SW480 (cell line): ENCODE results near the gene COA8.
"Not testable (repeated sequence)": the region's sequence is repeated elsewhere in the genome, so short reads cannot be mapped to it uniquely, and the experiment has no call there.

Source experiments
- DNase-seq: peaks from one replicate; pipeline ENCODE4 v3.0.0-alpha.2; 2016; ENCODE audit warnings: low spot score

Gene COA8

DNA sequence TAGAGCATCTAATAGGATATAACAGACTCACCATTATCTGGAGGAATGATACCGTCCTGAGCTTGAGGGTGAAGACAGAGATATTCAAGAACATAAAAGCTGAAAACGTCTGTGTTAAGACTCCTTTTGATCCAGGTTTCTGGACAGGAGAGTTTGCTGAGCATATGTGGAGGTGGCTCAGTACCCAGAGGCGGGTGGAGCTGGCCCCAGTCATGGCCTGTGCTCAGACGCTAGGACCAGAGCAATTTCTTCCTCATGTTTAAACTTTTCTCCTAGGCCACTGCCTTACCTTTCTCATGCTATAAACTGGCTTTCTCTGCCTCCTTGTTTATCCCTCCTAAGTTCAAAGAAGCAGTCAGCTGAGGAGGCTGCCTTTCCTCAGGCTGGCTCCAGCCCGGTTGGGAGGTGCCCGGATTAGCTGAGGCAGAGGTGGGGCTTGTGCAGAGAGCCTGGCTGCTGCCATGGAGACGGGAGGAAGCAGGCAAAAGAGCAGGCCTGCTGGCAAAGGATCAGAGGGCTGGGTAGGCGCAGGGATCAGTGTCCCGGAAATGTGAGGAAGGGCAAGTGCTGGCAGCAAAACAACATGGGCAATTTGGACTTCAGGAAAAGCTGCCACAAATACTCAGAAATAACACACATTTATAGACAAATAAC lies 13.7 kb downstream of the COA8 start:
- DNase-seq, result peak; percentile 82

DNA sequence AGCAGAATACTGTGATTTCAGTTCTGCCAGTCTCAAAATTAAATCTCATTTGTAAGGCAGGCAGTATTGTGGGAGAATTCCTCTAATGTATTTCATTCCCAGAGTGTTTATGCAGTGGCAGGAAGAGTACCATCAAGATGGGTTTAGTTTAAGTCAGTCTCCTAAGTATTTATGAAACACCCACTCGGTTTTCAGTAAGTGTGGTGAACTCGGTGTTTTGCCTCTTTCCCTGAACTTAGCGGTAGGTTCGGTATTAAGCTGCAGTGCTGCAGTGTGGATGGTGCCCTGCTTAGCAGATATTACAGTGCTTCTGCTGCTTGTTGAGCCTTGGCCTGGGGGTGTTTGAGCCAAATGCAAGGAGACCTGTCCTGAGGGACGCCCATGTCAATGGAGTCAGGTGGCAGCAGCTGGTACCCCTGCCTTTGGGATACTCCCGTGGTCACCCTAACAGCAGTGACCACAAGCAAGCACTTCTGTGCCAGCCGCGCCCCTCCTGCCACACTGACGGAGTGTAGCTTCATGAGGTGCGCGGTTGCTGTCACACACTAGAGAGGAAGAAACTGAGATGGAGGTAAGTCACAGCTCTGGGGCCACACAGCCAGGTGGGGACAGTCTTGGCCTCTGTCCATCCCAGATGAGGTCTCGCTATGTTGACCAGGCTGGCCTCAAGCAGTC lies 15.8 kb downstream of the COA8 start:
- DNase-seq, result no peak

- no peak for DNase-seq
Measured at GRCh38 chr14:103581206-103581605, 18.4 kb downstream of the COA8 start.

GRCh38 chr14:103581954-103582703 lies 19.4 kb downstream of the COA8 start:
- no peak for DNase-seq

DNA sequence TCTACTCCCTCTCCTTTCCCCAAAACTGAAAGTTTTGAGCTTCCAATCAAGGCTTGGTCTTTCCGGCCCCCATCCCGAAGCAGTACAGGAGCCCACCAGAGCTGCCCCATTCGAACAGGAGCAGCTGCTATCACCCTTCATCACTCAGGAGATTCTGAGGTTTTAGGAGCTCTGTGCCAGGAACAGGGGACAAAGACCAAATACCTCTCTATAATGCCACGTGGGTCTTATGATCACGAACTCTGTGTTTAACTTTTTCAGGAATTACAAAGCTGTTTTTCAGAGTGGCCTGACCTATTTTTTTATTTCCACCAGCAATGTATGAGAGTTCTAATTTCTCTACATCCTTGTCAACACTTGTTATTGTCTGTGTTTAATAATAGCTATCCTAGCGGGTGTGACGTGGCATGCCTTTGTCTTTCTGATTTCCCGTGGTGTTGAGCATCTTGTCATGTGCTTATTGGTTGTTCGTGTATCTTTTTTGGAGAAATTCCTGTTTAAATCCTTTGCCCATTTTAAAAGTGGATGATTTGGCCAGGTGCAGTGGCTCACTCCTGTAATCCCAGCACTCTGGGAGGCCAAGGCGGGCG lies 21.7 kb downstream of the COA8 start:
- DNase-seq, result no peak

GRCh38 chr14:103593577-103593976 lies 30.8 kb downstream of the COA8 start:
- DNase-seq, result no peak

DNA sequence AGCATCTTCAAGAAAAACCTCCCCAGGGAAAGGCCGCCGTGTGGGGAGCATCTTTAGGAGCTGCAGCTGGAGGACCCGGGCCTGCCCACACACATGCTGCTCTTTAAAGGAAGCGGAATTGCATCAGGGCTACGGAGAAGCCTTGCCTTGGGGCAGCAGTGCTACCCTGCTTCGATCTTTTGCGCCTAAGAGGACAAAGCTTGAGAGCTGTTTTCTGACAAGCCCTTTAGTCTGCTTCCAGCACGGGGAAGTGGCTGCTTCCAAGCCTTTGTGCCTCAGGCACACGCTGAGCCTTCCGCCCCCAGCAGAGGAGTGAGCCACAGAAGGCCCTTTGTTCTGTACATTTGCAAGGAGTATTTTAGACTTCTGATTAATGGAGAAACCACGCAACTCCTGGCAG lies 31.5 kb downstream of the COA8 start:
- DNase-seq, result no peak

DNA sequence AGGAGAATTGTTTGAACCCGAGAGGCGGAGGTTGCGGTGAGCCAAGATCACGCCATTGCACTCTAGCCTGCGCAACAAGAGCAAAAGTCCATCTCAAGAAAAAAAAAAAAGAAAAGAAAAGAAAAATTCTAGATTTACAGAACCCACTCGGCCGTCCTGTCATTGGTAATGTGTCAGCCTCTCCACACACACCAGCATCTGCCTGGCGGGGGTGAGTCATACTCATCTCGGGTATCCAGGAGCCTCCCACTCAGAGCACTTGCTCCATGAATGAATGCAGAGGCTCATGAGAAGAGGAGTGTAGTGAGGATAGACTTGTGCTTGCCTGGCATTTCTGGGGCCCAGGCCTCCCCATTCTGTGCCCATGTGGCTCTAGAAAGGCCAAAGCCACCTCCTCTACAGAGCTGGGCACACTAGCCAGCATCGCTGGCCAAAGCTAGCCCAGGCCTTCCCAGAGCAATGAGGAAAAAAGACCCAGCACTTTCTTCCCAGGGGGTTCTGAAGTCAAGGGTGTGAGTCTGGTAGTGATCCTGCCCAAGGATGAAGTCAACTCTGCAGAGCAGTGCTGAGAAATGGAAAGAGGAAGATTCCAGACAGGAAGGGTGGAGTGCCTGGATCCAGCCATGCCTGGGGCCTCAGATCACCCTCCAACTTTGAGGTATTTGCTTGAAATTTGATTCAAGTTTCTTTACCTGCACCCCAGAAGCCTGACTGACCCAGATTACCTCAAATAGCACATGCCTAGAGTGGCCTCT lies 35.0 kb downstream of the COA8 start:
- peak; percentile 65 for DNase-seq

DNA sequence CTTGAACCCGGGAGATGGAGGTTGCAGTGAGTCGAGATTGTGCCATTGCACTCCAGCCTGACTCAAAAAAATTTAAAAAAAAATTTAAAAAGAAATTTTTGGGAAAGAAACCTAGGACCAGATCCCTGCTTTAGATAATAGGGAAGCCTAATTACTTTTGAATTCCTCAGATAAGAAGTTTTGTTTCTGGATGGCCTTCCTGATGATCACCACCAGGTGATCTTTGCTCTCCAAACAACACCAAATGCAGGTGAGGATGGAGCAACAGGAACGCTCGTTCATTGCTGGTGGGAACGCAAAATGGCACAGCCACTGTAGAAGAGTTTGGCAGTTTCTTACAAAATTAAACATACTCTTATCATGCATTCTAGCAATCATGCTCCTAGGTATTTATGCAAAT lies 37.7 kb downstream of the COA8 start:
- no peak for DNase-seq

GRCh38 chr14:103604620-103605019 lies 41.9 kb downstream of the COA8 start:
- DNase-seq, result no peak

DNA sequence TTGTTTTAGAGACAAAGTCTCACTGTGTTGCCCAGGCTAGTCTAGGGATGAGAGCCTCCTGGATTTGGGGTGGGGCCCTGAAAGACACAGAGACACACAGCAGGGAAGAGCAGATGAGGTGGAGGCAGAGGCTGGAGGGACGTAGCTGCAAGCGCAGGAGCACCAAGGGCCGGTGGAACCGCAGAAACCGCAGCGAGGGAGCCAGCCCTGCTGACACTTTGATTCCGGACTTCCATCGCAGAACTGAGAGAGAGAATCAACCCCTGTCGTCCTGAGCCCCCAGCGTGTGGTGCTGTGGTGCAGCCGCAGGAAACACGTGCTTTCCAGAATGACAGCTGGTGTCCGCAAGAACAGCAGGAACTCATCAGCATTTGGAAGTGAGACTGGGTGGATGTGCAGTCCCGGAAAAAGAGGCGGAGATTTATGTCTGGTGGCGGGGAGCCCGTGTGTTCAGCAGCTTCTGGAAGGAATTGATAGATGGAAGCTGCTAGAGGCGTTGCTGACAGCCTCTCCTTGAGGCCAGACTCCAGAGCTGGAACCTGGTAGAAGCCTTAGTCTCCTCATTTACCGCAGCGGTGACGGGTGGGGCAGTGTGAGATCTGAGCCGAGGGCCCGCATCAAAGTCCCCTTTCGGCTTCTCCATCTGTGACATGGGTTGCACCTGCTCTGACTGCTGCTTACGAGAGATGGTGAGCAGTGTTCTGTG lies 44.4 kb downstream of the COA8 start:
- peak; percentile 93 for DNase-seq

GRCh38 chr14:103607822-103608221 lies 45.1 kb downstream of the COA8 start:
- DNase-seq, result no peak

DNA sequence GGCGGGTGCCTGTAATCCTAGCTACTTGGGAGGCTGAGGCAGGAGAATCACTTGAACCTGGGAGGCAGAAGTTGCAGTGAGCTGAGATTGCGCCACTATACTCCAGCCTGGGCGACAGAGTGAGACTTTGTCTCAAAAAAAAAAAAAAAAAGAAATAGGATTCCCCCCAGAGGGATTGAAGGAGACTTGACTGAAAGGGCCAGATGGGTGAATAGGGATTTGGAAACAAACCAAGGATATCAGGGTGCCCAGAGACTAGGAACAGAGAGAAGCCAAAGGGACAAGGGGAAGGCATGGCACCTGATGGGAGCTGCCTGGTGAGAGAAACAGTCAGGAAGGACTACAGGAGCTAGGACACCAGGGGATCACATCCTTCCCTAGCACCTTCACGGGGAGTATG lies 46.3 kb downstream of the COA8 start:
- DNase-seq, result not testable (repeated sequence)

- DNase-seq, result no peak
Measured at GRCh38 chr14:103611215-103611614, 48.5 kb downstream of the COA8 start.

DNA sequence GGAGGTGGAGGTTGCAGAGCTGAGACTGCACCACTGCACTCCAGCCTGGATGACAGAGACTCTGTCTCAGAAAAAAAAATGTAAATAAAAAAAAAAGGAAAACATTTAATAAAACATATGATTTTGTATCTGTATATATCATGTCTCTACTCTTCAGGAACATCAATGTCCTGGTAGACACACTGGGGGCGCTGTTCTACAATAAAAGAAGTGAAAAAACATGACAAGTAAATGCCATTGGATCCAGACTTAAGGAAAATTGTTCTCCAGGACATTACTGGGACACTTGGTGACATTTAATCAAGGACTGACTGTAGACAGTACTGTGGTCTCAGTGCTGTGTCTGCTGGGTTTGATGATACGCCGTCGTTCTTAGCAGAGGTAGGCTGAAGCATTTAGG lies 50.8 kb downstream of the COA8 start:
- no peak for DNase-seq

GRCh38 chr14:103616635-103617300 lies 54.0 kb downstream of the COA8 start:
- DNase-seq, result no peak

- DNase-seq, result peak; percentile 33
Measured at GRCh38 chr14:103619057-103619456, 56.3 kb downstream of the COA8 start.

DNA sequence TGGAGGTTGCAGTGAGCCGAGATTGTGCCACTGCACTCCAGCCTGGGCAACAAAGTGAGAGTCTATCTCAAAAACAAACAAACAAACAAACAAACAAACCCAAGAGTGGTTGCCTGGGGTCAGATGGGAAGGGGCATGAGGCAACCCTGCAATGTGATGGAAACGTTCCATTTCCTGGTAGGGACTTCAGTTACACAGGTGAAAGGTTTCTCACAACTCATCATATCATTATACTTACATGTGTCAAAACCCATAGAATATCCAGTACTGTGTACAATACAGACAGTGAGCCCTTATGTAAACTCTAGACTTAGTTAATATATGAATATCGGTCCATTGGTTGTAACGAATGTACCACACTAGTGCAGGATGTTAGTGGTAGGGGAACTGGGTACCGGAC lies 59.1 kb downstream of the COA8 start:
- DNase-seq, result no peak

- DNase-seq, result no peak
Measured at GRCh38 chr14:103623308-103623707, 60.5 kb downstream of the COA8 start.

GRCh38 chr14:103623883-103624482 lies 61.2 kb downstream of the COA8 start:
- no peak for DNase-seq

GRCh38 chr14:103624860-103625259 lies 62.1 kb downstream of the COA8 start:
- peak; percentile 88 for DNase-seq
